ENCODE data around the gene SZT2. TPM values are rescaled to one million over a fixed set of nuclear protein-coding genes. Genes with fewer than 3 reads are reported as not detected.

SZT2 gene
- total RNA-seq, 1 donor from 2014 or later: 17.0 TPM

DNA sequence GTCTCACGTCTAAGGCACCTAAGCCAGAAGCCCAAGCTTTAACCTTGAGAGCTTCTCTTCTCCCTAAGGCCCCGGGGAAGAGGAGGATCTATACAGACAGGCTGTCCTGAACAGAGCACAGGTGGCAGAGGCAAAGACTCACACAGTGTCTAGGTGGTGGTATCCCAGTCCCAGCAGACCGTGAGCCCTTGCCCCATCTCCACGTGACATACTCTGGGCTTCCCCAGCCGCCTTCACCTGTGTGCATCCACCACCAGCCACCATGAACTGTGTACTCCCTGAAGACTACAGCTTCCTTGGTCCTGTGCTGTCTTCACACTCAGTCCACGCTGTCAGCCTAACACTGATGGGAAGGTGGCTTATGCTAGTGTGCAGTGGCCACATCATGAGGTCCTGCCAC lies 31.7 kb downstream of the SZT2 start:
- TF ChIP-seq, protein P1, sequence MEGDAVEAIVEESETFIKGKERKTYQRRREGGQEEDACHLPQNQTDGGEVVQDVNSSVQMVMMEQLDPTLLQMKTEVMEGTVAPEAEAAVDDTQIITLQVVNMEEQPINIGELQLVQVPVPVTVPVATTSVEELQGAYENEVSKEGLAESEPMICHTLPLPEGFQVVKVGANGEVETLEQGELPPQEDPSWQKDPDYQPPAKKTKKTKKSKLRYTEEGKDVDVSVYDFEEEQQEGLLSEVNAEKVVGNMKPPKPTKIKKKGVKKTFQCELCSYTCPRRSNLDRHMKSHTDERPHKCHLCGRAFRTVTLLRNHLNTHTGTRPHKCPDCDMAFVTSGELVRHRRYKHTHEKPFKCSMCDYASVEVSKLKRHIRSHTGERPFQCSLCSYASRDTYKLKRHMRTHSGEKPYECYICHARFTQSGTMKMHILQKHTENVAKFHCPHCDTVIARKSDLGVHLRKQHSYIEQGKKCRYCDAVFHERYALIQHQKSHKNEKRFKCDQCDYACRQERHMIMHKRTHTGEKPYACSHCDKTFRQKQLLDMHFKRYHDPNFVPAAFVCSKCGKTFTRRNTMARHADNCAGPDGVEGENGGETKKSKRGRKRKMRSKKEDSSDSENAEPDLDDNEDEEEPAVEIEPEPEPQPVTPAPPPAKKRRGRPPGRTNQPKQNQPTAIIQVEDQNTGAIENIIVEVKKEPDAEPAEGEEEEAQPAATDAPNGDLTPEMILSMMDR (IDR thresholded peaks at IDR 0.05; ENCODE audit: insufficient read depth, low read length, poor library complexity, severe bottlenecking): no peak
- H3K4me3 ChIP-seq (ENCODE audit: low read depth, low read length): no peak overlapping the region
- H3K27me3 ChIP-seq (ENCODE audit: control insufficient read depth, insufficient read depth, low read length): no peaks in the 10 kb centered on the region
- DNase-seq (ENCODE audit: low read depth): no peak
- peaks cover 2% of the 10 kb centered on the region for H3K36me3 ChIP-seq (ENCODE audit: control insufficient read depth, insufficient read depth, low read length)

DNA sequence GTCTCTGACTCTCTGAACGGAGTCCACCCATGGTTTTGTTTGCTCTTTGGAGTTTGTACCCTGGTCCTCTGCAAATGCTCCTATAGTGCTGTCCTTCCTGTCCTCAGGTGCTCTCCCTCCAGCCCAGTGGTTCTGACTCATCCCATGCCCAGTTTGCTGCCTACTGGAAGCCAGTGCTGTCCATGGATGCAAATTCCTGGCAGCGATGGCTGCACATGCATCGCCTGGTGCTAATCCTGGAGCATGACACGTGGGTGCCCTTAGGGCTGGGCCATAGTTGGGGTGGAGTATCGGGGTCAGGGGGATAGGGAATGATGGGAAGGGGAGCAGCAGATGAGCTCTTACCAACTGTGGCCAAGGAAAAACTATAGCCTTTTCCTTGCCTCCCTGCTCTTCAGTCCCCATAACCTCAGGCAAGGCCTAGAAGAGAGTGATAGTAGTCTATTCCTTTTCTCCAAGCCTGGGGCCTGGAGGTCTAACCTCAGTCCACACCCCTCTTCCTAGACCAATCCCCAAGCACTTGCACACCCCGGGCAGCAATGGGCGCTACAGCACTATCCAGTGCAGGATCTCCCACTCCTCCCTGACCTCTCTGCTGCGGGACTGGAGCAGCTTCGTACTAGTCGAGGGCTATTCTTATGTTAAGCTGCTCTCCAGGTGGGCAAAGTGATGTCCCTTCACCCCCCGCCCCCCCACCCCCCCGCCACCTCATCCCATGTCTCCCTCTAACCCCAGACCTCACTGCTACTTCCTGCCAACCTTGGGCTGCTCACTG lies 32.5 kb downstream of the SZT2 start:
- Histone ChIP-seq H3K4me3 (ENCODE audit: low read depth, low read length) (no peak overlapping the region), H3K36me3 (ENCODE audit: control insufficient read depth, insufficient read depth, low read length) (peaks cover 1% of the 10 kb centered on the region), H3K27me3 (ENCODE audit: control insufficient read depth, insufficient read depth, low read length) (no peaks in the 10 kb centered on the region)
- no peak for DNase-seq (ENCODE audit: low read depth)
- TF ChIP-seq, protein P1 (IDR thresholded peaks at IDR 0.05; ENCODE audit: insufficient read depth, low read length, poor library complexity, severe bottlenecking): no peak

DNA sequence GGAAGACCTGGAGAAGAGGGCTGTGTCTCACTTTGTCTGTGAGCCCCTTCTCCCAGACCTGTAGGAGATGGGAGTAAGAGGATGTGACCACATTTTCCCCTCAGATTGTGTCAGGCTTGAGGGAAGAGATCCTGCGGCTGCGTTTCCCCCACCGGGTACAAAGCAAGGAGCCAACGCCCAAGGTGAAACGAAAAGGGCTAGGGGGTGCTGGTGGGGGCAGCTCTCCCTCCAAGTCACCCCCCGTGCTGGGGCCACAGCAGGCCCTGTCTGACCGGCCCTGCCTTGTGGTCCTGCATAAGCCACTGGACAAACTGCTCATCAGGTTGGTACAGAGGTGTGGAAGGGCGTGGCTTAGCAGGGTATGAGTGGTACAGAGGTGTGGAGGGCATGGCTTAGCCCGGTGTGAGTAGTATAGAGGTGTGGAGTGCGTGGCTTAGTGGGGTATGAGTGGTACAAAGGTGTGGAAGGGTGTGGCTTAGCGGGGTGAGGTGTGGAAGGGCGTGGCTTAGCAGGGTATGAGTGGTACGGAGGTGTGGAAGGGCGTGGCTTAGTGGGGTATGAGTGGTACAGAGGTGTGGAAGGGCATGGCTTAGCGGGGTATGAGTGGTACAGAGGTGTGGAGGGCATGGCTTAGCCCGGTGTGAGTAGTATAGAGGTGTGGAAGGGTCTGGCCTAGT lies 33.4 kb downstream of the SZT2 start:
- DNase-seq (ENCODE audit: low read depth): no peak
- Histone ChIP-seq H3K4me3 (ENCODE audit: low read depth, low read length) (no peak overlapping the region), H3K27me3 (ENCODE audit: control insufficient read depth, insufficient read depth, low read length) (no peaks in the 10 kb centered on the region), H3K36me3 (ENCODE audit: control insufficient read depth, insufficient read depth, low read length) (peaks cover 4% of the 10 kb centered on the region)
- TF ChIP-seq, protein P1 (IDR thresholded peaks at IDR 0.05; ENCODE audit: insufficient read depth, low read length, poor library complexity, severe bottlenecking): no peak

DNA sequence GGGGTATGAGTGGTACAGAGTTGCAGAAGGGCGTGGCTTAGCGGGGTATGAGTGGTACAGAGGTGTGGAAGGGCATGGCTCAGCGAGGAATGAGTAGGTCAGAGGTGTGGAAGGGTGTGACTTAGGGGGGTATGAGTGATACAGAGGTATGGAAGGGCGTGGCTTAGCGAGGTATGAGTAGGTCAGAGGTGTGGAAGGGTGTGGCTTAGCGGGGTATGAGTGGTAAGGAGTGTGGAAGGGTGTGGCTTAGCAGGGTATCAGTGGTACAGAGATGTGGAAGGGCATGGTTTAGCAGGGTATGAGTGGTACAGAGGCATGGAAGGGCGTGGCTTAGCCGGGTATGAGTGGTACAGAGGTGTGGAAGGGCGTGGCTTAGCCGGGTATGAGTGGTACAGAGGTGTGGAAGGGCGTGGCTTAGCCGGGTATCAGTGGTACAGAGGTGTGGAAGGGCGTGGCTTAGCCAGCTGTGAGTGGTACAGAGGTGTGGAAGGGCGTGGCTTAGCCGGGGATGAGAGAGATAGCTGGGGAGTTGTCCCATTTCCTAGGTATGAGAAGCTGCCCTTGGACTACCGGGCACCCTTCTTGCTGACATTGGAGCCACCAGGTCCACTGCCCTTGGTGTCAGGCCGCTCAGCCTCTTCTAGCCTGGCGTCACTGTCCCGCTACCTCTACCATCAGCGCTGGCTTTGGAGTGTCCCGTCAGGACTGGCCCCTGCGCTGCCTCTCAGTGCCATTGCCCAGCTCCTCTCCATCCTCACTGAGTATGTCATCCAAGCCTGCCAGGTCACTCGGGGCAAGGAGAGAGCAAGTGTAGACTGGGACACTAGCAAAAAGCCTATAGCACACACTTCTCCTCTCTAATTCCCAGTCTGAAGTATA lies 34.2 kb downstream of the SZT2 start:
- no peaks in the 10 kb centered on the region for H3K27me3 ChIP-seq (ENCODE audit: control insufficient read depth, insufficient read depth, low read length)
- H3K4me3 ChIP-seq (ENCODE audit: low read depth, low read length): no peak overlapping the region
- TF ChIP-seq, protein P1 (IDR thresholded peaks at IDR 0.05; ENCODE audit: insufficient read depth, low read length, poor library complexity, severe bottlenecking): no peak
- DNase-seq (ENCODE audit: low read depth): no peak
- peaks cover 7% of the 10 kb centered on the region for H3K36me3 ChIP-seq (ENCODE audit: control insufficient read depth, insufficient read depth, low read length)

- no peak overlapping the region for H3K4me3 ChIP-seq (ENCODE audit: low read depth, low read length)
- DNase-seq (ENCODE audit: low read depth): no peak
- H3K36me3 ChIP-seq (ENCODE audit: control insufficient read depth, insufficient read depth, low read length): peaks cover 7% of the 10 kb centered on the region
- H3K27me3 ChIP-seq (ENCODE audit: control insufficient read depth, insufficient read depth, low read length): no peaks in the 10 kb centered on the region
- TF ChIP-seq, protein P1 (IDR thresholded peaks at IDR 0.05; ENCODE audit: insufficient read depth, low read length, poor library complexity, severe bottlenecking): no peak
Measured at GRCh38 chr1:43425045-43425444, 35.3 kb downstream of the SZT2 start.

All from kidney epithelial cell (primary cell).